ENCODE measurements around the gene MYO1C. TPM values are rescaled to one million over a fixed set of nuclear protein-coding genes. Genes with fewer than 3 reads are reported as not detected.
A peak's percentile ranks its signal among the peaks of the same experiment; 100 is the strongest.

MYO1C gene
- total RNA-seq, 4 donors from 2014 or later, result 24.8 to 76.6 (median 58.6) TPM

DNA sequence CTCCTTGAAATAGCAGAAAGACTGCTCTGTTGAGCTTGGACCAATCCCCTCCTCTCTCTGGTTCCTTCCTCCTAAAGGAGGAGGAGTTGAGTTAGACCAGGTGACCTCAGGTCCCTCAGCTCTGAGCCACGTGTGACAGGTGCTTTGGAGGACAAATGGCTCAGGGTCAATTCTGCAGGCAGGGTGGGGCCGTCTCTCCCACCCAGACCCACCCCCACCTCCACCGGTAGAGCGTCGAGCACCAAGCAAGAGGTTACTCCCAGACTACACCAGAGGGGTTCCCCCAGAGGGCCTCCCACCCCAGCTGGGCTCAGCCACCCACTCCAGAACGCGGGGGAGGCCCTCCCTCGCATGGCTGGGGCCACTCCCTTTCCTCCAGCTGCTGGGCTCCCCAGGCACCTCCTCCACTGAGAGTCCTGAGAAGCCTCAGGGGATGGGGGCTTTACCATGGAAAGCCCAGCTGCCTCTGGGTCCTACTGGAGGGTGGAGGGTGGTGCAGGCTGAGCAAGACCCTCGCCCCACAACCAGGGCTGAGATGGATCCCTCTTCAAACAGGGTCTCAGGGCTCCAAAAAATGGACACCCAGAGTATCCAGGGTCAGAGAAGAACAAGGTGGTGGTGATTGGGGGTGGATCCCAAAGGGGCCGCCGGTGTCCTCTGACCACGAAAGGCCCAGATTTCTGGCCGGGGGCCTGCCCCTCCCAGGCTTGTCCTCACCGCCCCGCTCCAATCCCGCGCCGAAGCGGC, 7.6 kb downstream of the MYO1C start:
- Histone ChIP-seq H3K36me3 (peaks cover 0 to 10% of the 10 kb centered on the region in 2 donors), H3K4me3 (peak overlapping the region; percentile 69 to 74 (median 72)), H3K27me3 (no peaks in the 10 kb centered on the region), H3K9me3 (no peaks in the 10 kb centered on the region), H3K27ac (peak overlapping the region; percentile 83 to 92 (median 90)), H3K4me1 (peaks cover 28 to 34% of the 10 kb centered on the region in 2 donors)
- intact Hi-C loops (cut with DNase I; ENCODE audit: low total_unique reads) (loop anchor here (2.0 kb wide), 2 partner anchors 14 to 28 kb away; partner anchors contain the start of gene CRK), in situ Hi-C loops (cut with MboI; ENCODE audit: low sequenced_read_pairs in 4 of 4) (no loop called here)
- peak in 1 of 2 donors; percentile 56 for DNase-seq
- ATAC-seq, result peak; percentile 20 to 28
- TF ChIP-seq POLR2A (IDR thresholded peaks at IDR 0.05) (no peak), CTCF (IDR thresholded peaks at IDR 0.05 in 4 of 5, conservative IDR thresholded peaks at IDR 0.05 in 1 of 5) (peak in 2 of 5 experiments; percentile 11 to 17)

DNA sequence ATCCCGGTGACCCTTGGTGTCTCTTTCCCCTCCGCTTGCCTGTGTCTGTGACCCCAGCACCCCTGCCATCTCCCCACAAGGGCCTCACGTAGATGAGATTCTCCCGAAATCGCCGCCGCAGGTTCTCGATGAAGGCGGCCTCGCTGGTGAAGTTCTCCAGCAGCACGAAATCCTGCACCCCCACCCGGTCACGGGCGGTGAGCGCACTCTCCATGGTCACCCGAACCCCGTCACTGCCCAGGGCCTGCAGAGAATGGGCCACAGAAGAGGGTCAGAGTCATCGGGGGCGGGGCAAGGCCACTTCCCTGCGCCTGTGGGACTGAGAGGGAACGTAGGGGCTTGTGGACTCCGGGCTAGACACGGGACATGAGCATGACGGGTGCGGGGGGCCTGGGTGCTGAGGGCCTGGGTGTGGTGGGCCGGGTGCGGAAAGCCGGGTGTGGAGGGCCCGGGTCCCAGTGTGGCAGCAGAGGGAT, 8.4 kb downstream of the MYO1C start:
- Histone ChIP-seq H3K4me1 (peaks cover 27 to 33% of the 10 kb centered on the region in 2 donors), H3K27me3 (no peaks in the 10 kb centered on the region), H3K36me3 (peaks cover 0 to 14% of the 10 kb centered on the region in 2 donors), H3K9me3 (no peaks in the 10 kb centered on the region), H3K27ac (peak overlapping the region; percentile 83 to 92 (median 90)), H3K4me3 (no peak overlapping the region)
- no peak for ATAC-seq
- in situ Hi-C loops (cut with MboI; ENCODE audit: low sequenced_read_pairs in 4 of 4), result no loop called here
- DNase-seq, result no peak
- no peak for TF ChIP-seq POLR2A (IDR thresholded peaks at IDR 0.05)
- no peak for TF ChIP-seq CTCF (IDR thresholded peaks at IDR 0.05 in 4 of 5, conservative IDR thresholded peaks at IDR 0.05 in 1 of 5)
- intact Hi-C loops (cut with DNase I; ENCODE audit: low total_unique reads), result loop anchor here (2.0 kb wide), 2 partner anchors 13 to 27 kb away; partner anchors contain the start of gene CRK

GRCh38 chr17:1482680-1483079, 9.8 kb downstream of the MYO1C start:
- H3K4me1 ChIP-seq, result peaks cover 19 to 22% of the 10 kb centered on the region in 2 donors
- no peak for DNase-seq
- in situ Hi-C loops (cut with MboI; ENCODE audit: low sequenced_read_pairs in 4 of 4) (no loop called here), intact Hi-C loops (cut with DNase I; ENCODE audit: low total_unique reads) (no loop called here)
- H3K27ac ChIP-seq, result peak overlapping the region; percentile 46 to 92 (median 60)
- peaks cover 0 to 22% of the 10 kb centered on the region in 2 donors for H3K36me3 ChIP-seq
- no peaks in the 10 kb centered on the region for H3K27me3 ChIP-seq
- H3K4me3 ChIP-seq, result no peak overlapping the region
- ATAC-seq, result no peak
- no peak for TF ChIP-seq CTCF (IDR thresholded peaks at IDR 0.05 in 4 of 5, conservative IDR thresholded peaks at IDR 0.05 in 1 of 5)
- no peak for TF ChIP-seq POLR2A (IDR thresholded peaks at IDR 0.05)
- H3K9me3 ChIP-seq, result no peaks in the 10 kb centered on the region

DNA sequence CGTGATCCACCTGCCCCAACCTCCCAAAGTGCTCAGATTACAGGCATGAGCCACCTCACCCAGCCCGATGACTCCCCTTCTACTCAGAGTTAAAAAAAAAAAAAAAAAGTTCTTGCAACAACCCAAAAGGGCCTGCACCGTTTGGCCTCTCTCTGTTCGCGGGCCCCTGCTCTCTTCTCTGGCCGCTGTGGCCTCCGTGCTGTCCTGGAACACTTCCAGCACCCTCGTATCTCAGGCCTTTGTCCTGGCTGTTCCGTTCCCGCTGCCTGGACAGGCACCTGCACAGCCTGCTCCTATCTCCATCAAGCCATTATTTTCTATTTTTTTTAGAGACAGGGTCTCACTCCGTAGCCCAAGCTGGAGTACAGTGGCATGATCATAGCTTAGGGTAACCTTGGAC, 10.8 kb downstream of the MYO1C start:
- Histone ChIP-seq H3K4me1 (peaks cover 9 to 16% of the 10 kb centered on the region in 2 donors), H3K9me3 (no peaks in the 10 kb centered on the region), H3K36me3 (peaks cover 0 to 27% of the 10 kb centered on the region in 2 donors), H3K27me3 (no peaks in the 10 kb centered on the region), H3K4me3 (no peak overlapping the region), H3K27ac (peak overlapping the region in 2 of 4 donors; percentile 47 to 92)
- no peak for ATAC-seq
- no peak for DNase-seq
- in situ Hi-C loops (cut with MboI; ENCODE audit: low sequenced_read_pairs in 4 of 4), result no loop called here
- intact Hi-C loops (cut with DNase I; ENCODE audit: low total_unique reads), result no loop called here
- no peak for TF ChIP-seq CTCF (IDR thresholded peaks at IDR 0.05 in 4 of 5, conservative IDR thresholded peaks at IDR 0.05 in 1 of 5)
- no peak for TF ChIP-seq POLR2A (IDR thresholded peaks at IDR 0.05)

Measured in gastrocnemius medialis (tissue), 4 donors.